Smooth muscle cell (in vitro differentiated cells): Measurements from ENCODE around the gene SLC4A7. TPM values are rescaled to one million over a fixed set of nuclear protein-coding genes. Genes with fewer than 3 reads are reported as not detected.
"Not testable (repeated sequence)": the region's sequence is repeated elsewhere in the genome, so short reads cannot be mapped to it uniquely, and the experiment has no call there.

ENCODE experiments used
- DNase-seq: peaks from one replicate; lab custom pipeline; 2025; ENCODE audit not compliant: unreplicated experiment; lab: John Stamatoyannopoulos, UW
- H2AFZ ChIP-seq: fragments of 200-600 bp; sonication (generic); 2 replicates; pipeline ENCODE4 v1.6.0; 2016; ENCODE audit warnings: antibody characterized with exemption, low read depth, mild to moderate bottlenecking
- H3F3A ChIP-seq: fragments of 200-600 bp; sonication (generic); 2 replicates; pipeline ENCODE4 v1.6.0; 2017; ENCODE audit warnings: antibody characterized with exemption, low read depth
- H3K27ac ChIP-seq: fragments of 200-600 bp; sonication (generic); 2 replicates; pipeline ENCODE4 v1.5.1; 2016; ENCODE audit warnings: low read depth, mild to moderate bottlenecking
- H3K27me3 ChIP-seq: fragments of 200-600 bp; sonication (generic); 2 replicates; pipeline ENCODE4 v1.6.1; 2016; ENCODE audit warnings: low read depth, mild to moderate bottlenecking
- H3K36me3 ChIP-seq: fragments of 200-600 bp; sonication (generic); 2 replicates; pipeline ENCODE4 v1.5.1; 2016; ENCODE audit warnings: low read depth
- H3K4me1 ChIP-seq: fragments of 200-600 bp; sonication (generic); 2 replicates; pipeline ENCODE4 v1.5.1; 2016; ENCODE audit warnings: low read depth
- H3K4me2 ChIP-seq: fragments of 200-600 bp; sonication (generic); 2 replicates; pipeline ENCODE4 v1.6.0; 2016; ENCODE audit warnings: mild to moderate bottlenecking
- H3K4me3 ChIP-seq: fragments of 200-600 bp; sonication (generic); 2 replicates; pipeline ENCODE4 v1.5.1; 2016; ENCODE audit warnings: mild to moderate bottlenecking
- H3K79me2 ChIP-seq: fragments of 200-600 bp; sonication (generic); 2 replicates; pipeline ENCODE4 v1.6.0; 2016; ENCODE audit warnings: low read depth, mild to moderate bottlenecking
- H3K9ac ChIP-seq: fragments of 200-600 bp; sonication (generic); 2 replicates; pipeline ENCODE4 v1.6.0; 2016; ENCODE audit warnings: low read depth
- H3K9me3 ChIP-seq: fragments of 200-600 bp; sonication (generic); replicated peaks from 2 replicates; pipeline ENCODE4 v1.5.1; 2016; ENCODE audit warnings: low read depth
- H4K20me1 ChIP-seq: fragments of 200-600 bp; sonication (generic); 2 replicates; pipeline ENCODE4 v1.6.0; 2016; ENCODE audit warnings: low read depth
- WGBS: methylation state at CpG from one replicate; pipeline ENCODE4 v1.1.7; 2016; ENCODE audit warnings: low lambda C conversion rate; 5-methylcytosine and 5-hydroxymethylcytosine counted together
- polyA plus RNA-seq: library from polyadenylated mRNA; unstranded; fragments of >200 nt; fragmentation: Nextera tagmentation; extraction: Ambion mirVana; gene quantifications from 2 replicates; pipeline ENCODE4 v1.2.1, GENCODE V29; 2016
- total RNA-seq: library from RNA; depleted of rRNA; stranded (reverse); fragments of >200 nt; gene quantifications from 2 replicates; pipeline ENCODE4 v1.2.3, GENCODE V29; 2014
- TF ChIP-seq, protein P1 (sequence below): fragments of 200-600 bp; sonication (generic); IDR thresholded peaks from 2 replicates; pipeline ENCODE4 v1.5.1; 2017; ENCODE audit warnings: borderline replicate concordance, mild to moderate bottlenecking, antibody characterized with exemption; ENCODE audit not compliant: insufficient read depth, poor library complexity, severe bottlenecking

Gene SLC4A7
- total and polyA plus RNA-seq, 2 experiments from 2014 or later = 13.1 to 62.8 TPM

DNA sequence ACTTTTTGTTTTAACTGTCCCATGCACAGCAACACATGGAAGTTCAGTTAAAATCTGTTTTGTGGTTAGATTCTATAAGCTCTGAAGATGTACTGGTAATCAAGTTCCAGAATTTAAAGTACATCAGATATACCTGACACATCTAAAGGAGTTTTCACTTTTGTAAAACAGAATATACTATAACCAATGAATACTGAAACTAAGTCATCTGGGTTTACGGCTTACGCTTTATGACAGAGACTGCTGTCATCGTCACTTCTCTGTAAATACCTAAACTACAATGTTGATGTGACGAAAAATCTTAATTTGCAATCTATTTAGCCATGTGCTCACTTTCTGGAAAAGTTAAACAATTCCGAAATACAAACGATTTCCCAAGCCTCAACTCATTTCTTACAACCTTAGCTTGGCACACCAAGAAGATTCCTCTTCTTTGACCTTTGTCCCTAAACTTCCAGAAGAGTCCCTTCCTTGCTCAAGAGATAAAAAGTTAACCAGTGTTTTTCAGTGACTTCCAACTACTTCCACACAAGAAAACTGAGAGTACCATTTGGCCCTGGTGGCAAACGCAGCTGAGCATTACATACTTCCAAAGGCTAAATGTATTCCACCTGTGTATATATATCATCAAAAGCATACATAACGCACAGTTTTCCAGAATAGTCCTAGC lies 58.2 kb downstream of the SLC4A7 start:
- TF ChIP-seq, protein P1, sequence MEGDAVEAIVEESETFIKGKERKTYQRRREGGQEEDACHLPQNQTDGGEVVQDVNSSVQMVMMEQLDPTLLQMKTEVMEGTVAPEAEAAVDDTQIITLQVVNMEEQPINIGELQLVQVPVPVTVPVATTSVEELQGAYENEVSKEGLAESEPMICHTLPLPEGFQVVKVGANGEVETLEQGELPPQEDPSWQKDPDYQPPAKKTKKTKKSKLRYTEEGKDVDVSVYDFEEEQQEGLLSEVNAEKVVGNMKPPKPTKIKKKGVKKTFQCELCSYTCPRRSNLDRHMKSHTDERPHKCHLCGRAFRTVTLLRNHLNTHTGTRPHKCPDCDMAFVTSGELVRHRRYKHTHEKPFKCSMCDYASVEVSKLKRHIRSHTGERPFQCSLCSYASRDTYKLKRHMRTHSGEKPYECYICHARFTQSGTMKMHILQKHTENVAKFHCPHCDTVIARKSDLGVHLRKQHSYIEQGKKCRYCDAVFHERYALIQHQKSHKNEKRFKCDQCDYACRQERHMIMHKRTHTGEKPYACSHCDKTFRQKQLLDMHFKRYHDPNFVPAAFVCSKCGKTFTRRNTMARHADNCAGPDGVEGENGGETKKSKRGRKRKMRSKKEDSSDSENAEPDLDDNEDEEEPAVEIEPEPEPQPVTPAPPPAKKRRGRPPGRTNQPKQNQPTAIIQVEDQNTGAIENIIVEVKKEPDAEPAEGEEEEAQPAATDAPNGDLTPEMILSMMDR = no peak

DNA sequence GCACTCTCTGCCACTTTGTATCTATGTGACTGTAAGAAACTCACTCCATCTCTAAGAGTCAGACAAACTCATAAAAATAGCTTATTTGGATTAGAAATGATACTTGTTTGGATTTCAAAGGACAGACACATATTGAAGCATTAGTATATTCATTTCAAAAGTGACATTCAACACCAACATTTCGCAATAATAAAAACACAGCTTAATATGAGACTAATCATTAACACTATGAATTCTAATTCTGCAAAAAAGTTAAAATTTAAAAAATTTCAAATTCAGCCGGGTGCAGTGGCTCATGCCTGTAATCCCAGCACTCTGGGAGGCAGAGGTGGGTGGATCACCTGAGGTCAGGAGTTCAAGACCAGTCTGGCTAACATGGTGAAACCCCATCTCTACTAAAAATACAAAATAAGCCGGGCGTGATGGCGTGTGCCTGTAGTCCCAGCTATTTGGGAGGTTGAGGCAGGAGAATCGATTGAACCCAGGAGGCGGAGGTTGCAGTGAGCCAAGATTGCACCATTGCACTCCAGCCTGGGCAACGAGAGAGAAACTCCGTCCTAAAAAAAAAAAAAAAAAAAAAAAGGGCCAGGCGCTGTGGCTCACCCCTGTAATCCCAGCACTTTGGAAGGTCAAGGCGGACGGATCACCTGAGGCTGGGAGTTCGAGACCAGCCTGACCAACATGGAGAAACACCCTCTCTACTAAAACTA lies 59.2 kb downstream of the SLC4A7 start:
- not testable (repeated sequence) for DNase-seq, H3K79me2 ChIP-seq, H3K9me3 ChIP-seq, H2AFZ ChIP-seq, H3K27ac ChIP-seq, H3K36me3 ChIP-seq, H3K4me1 ChIP-seq, H3K9ac ChIP-seq, H3F3A ChIP-seq, H3K27me3 ChIP-seq, H3K4me2 ChIP-seq, H3K4me3 ChIP-seq, H4K20me1 ChIP-seq
- WGBS = 98% methylated on average over 13 of the region's 13 CpGs

More for the DNA sequence above, 58.2 kb downstream of the SLC4A7 start:
- DNase-seq = no peak
- no peak overlapping the region for H3K9ac ChIP-seq
- no peaks in the 10 kb centered on the region for H3F3A ChIP-seq
- H2AFZ ChIP-seq = no peak overlapping the region
- WGBS = 98% methylated on average over 8 of the region's 8 CpGs
- H3K9me3 ChIP-seq = no peaks in the 10 kb centered on the region
- no peak overlapping the region for H3K27ac ChIP-seq
- no peaks in the 10 kb centered on the region for H3K4me1 ChIP-seq
- no peaks in the 10 kb centered on the region for H4K20me1 ChIP-seq
- H3K36me3 ChIP-seq = no peaks in the 10 kb centered on the region
- no peaks in the 10 kb centered on the region for H3K79me2 ChIP-seq
- H3K4me3 ChIP-seq = no peak overlapping the region
- H3K4me2 ChIP-seq = no peak overlapping the region
- no peaks in the 10 kb centered on the region for H3K27me3 ChIP-seq

DNA sequence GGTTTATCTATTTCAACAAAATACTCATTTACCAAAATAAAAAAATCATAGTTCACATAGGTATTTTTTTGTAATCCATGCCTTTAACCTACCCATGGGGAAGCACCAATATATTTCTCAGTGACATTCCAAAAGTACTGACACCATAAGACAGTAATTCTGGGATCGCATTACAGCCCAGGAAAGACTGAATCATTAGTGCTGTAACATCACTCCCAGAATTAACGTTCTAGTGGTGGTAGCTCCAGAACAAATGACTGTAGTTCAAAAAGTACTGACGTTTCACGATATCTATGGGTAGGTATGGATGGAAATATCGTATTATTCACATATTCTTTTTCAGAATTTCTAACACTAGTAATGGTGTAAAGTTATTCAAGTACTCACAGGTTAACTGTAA lies 60.7 kb downstream of the SLC4A7 start:
- TF ChIP-seq, protein P1 = no peak
- Histone ChIP-seq H3K9ac (no peak overlapping the region), H3K27me3 (no peaks in the 10 kb centered on the region), H3K27ac (no peak overlapping the region), H3K36me3 (peaks cover 3% of the 10 kb centered on the region), H3K4me1 (no peaks in the 10 kb centered on the region), H3F3A (no peaks in the 10 kb centered on the region), H3K79me2 (no peaks in the 10 kb centered on the region), H4K20me1 (no peaks in the 10 kb centered on the region), H3K9me3 (no peaks in the 10 kb centered on the region), H3K4me2 (no peak overlapping the region), H3K4me3 (no peak overlapping the region), H2AFZ (no peak overlapping the region)
- WGBS = 70% methylated on average over 5 of the region's 5 CpGs
- no peak for DNase-seq

DNA sequence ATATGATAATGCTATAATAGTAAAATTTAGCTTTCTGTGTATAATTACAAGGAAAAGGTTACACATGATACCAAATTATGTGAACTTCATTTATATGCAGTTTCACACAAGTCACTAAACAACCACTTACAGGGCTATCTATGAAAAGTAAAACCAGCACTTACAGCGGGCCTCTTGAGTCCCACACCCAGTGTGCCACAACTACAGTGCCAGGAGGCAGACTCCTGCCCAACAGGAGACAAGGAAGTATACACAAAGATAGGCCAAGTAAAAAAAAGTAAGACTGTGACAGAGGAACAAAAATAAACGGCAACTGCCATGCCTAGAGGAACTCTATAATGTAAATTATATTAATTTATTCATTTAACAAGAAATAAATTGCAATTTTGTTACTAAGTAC lies 61.6 kb downstream of the SLC4A7 start:
- no peak overlapping the region for H2AFZ ChIP-seq
- no peak for DNase-seq
- peaks cover 3% of the 10 kb centered on the region for H3K36me3 ChIP-seq
- no peaks in the 10 kb centered on the region for H3K27me3 ChIP-seq
- H3K9me3 ChIP-seq = no peaks in the 10 kb centered on the region
- no peaks in the 10 kb centered on the region for H4K20me1 ChIP-seq
- no peak overlapping the region for H3K4me2 ChIP-seq
- TF ChIP-seq, protein P1 = no peak
- no peaks in the 10 kb centered on the region for H3K4me1 ChIP-seq
- H3K79me2 ChIP-seq = no peaks in the 10 kb centered on the region
- 95% methylated on average over 2 of the region's 2 CpGs for WGBS
- H3K27ac ChIP-seq = no peak overlapping the region
- no peak overlapping the region for H3K9ac ChIP-seq
- H3F3A ChIP-seq = no peaks in the 10 kb centered on the region
- H3K4me3 ChIP-seq = no peak overlapping the region
